WI38 (cell line): ENCODE data around the gene ZNFX1.
"Not testable (repeated sequence)": the region's sequence is repeated elsewhere in the genome, so short reads cannot be mapped to it uniquely, and the experiment has no call there.

Source experiments
- H3K4me3 ChIP-seq: 2 replicates; pipeline ENCODE4 v1.5.1; 2011; ENCODE audit warnings: low read depth, mild to moderate bottlenecking, control low read depth, low read length
- TF ChIP-seq, protein P1 (sequence below): IDR thresholded peaks from 2 replicates; pipeline ENCODE4 v1.5.1; 2012; ENCODE audit warnings: low read depth, mild to moderate bottlenecking, control low read depth, low read length

Gene ZNFX1

DNA sequence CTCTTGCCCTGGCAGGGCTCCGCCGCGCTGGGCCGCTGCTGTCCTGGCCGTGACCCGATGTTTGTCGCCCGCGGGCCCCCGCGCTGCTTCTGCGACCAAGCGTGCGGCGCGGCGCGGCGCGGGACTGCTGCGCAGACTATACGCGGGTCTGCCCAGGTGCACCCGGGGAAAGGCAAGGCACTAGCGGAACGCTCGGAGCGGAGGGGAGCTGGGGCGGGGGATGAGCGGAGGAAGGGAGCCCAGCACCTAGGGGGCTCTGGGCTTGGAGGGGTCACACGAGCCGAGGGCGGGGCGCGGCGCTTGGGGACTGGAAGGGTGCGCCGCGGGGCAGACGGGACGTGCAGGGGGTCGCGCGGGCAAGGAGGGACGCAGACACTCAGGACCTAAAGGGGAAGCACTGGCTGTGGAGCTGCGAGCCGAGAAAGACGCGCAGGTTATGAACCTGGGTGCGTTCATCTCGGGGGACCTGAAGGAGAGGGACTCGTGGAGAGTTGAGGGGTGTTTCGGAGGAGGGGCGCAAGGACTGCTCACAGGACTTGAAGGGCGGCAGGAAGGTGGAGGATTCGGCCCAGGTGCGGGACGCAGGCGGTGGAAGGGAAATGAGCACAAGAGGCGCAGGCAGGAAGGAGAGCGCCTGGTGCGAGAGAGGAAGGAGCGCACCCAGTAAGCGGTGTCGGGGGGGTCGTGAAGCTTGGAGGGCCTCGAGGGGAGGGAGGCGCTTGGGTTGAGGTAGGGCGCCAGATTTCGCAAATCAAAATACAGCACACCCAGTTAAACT lies 40.8 kb upstream of the ZNFX1 start:
- no peak overlapping the region for H3K4me3 ChIP-seq
- TF ChIP-seq, protein P1, sequence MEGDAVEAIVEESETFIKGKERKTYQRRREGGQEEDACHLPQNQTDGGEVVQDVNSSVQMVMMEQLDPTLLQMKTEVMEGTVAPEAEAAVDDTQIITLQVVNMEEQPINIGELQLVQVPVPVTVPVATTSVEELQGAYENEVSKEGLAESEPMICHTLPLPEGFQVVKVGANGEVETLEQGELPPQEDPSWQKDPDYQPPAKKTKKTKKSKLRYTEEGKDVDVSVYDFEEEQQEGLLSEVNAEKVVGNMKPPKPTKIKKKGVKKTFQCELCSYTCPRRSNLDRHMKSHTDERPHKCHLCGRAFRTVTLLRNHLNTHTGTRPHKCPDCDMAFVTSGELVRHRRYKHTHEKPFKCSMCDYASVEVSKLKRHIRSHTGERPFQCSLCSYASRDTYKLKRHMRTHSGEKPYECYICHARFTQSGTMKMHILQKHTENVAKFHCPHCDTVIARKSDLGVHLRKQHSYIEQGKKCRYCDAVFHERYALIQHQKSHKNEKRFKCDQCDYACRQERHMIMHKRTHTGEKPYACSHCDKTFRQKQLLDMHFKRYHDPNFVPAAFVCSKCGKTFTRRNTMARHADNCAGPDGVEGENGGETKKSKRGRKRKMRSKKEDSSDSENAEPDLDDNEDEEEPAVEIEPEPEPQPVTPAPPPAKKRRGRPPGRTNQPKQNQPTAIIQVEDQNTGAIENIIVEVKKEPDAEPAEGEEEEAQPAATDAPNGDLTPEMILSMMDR, result no peak

DNA sequence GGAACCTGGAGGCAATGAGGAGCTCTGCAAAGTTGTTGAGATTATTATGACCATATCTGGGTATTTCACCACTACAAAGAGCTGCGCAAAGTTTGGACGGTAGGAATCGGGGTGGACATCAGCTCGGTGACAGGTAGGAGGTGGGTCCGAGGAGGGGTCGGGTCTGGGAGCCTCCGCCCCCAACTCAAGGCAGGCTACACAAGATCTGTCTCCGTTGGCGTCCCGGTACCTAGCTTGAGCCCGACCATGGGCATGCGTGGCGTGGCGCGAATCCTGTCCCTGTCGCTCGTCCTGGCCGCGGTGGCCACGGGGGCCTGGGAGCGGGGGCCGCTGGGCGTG lies 40.2 kb upstream of the ZNFX1 start:
- TF ChIP-seq, protein P1, result no peak
- H3K4me3 ChIP-seq, result no peak overlapping the region

DNA sequence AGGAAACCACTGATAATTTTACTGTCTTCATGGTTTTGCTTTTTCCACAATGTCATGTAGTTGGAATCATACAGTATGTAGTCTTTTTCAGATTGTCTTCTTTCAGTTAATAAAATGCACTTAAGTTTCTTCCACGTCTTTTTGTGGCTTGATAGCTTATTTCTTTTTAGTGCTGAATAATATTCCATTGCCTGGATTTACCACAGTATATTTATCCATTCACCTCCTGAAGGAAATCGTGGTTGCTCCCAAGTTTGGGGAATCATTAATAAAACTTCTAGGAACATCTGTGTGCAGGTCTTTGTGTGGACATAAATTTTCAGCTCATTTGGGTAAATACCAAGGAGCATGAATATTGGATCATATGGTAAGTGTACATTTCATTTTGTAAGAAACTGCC lies 38.8 kb upstream of the ZNFX1 start:
- no peak overlapping the region for H3K4me3 ChIP-seq
- TF ChIP-seq, protein P1, result no peak

DNA sequence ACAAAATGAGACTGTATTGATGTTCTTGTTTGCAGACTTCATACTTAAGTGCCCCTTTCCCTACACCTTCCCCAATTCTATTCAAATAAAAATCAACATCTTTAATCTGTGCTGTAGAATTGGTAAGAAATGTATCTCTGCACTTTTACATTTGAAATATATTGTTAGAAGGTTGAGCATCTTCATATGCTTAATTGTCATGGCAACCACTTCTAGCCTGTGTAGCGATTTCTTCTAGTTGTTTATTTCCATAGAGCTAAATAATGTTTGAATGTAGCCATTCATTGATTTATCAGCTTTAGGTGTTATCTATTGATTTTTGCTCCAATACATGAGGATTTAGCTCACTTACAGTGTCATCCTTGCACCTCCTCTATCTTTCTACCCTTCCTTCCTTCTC lies 37.7 kb upstream of the ZNFX1 start:
- no peak overlapping the region for H3K4me3 ChIP-seq
- TF ChIP-seq, protein P1, result no peak

DNA sequence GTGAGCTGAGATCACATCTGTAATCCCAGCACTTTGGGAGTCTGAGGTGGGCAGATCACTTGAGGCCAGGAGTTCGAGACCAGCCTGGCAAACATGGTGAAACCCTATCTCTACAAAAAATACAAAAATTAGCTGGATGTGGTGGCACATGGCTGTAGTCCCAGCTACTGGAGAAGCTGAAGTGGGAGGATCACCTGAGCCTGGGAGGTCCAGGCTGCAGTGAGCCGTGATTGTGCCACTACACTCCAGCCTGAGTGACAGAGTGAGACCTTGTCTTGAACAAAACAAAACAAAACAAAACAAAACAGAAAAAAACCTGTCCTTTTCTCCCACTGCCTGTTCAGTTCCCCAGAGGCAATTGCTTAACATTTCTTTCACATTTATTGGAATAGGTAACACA lies 36.2 kb upstream of the ZNFX1 start:
- not testable (repeated sequence) for H3K4me3 ChIP-seq

DNA sequence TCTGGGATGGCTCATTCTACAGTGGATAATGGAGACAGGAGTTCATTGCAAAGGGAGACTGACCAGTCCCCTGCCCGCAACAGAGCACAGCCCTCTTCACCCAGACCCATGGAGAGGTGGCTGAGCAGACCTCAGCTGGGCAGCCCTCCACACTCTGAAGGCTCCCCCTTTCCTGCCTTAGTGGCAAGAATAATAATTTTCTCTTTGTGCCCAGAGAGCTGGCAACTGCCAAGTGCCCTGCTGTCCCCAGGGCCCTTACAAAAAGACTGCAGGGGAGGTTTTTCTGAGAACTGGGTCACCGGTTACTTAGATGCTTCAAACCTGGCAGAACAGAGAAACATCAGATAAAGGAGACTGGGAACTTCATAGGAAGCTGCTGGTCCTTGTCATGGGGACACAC lies 35.4 kb upstream of the ZNFX1 start:
- TF ChIP-seq, protein P1, result no peak

DNA sequence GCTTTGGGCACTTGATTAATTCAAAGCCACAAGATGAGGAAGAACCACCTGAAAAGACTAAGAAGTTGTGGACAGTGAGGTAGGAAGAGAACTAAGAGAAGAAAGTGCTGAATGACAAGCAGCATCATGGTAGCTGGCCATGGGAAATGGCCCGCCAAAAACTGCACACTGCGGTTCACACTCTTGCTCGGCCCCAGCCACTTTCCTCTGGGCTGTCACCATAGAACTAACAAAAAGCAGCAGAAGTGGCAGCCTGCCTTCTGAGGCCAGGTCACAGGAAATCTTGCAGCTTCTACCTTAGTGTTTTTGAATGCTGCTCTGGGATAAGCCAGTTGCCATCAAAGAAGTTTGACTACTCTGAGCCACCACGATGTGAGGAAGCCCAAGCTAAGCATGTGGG lies 34.8 kb upstream of the ZNFX1 start:
- TF ChIP-seq, protein P1, result no peak
- H3K4me3 ChIP-seq, result no peak overlapping the region

More for the DNA sequence above, 35.4 kb upstream of the ZNFX1 start:
- H3K4me3 ChIP-seq, result no peak overlapping the region

DNA sequence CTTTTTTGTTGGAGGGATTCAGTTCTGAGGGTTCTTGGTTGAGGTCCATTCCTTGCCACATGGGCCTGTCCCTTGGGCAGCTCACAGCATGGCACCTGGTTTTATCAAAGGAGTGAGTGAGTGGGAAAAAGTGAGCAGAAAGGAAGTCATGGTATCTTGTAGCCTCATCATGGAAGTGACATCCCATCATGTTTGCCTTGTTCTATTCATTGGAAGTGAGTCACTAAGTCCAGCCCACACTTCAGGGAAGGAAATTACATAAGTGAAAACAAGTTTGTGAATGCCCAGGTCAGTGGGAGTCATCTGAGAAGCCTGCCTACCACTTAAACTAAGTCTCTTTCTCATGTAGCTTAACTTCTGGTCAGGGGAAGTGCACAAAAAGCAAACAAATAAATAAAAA lies 32.8 kb upstream of the ZNFX1 start:
- H3K4me3 ChIP-seq, result no peak overlapping the region

More for the DNA sequence above, 32.8 kb upstream of the ZNFX1 start:
- TF ChIP-seq, protein P1, result no peak
